A549 (cell line): Measurements from ENCODE around the gene RPL6.

Source experiments
- EHF ChIP-seq: fragments of 250-450 bp; sonication (Bioruptor Pico); IDR thresholded peaks from 2 replicates; pipeline ENCODE4 v1.5.0; 2020; ENCODE audit warnings: mild to moderate bottlenecking
- FOSL2 ChIP-seq, 2 experiments: fragments of 450-650 bp in 1 of 2; fragments of >200 bp in 1 of 2; sonication (Bioruptor Twin) in 1 of 2; formaldehyde crosslinking; IDR thresholded peaks; 2 replicates each; pipeline versions ENCODE4 v1.5.0 to v1.6.1; 2016 to 2020; ENCODE audit warnings: mild to moderate bottlenecking in 1 of 2, moderate library complexity in 1 of 2
- JUN ChIP-seq, 2 experiments: fragments of >200 bp; sonication (Bioruptor Twin); formaldehyde crosslinking; IDR thresholded peaks; 2 replicates in 1 of 2; 3 replicates in 1 of 2; pipeline ENCODE4 v1.6.1; 2016 to 2017
- KDM1A ChIP-seq: fragments of 200-600 bp; sonication (generic); IDR thresholded peaks from 2 replicates; pipeline ENCODE4 v1.6.1; 2016; ENCODE audit warnings: low read depth, mild to moderate bottlenecking
- NPAS2 ChIP-seq: fragments of 250-450 bp; sonication (Bioruptor Pico); IDR thresholded peaks from 2 replicates; pipeline ENCODE4 v1.8.0; 2022; ENCODE audit warnings: mild to moderate bottlenecking, moderate library complexity, borderline replicate concordance
- SMC3 ChIP-seq: fragments of >200 bp; sonication (Bioruptor Twin); formaldehyde crosslinking; IDR thresholded peaks from 3 replicates; pipeline ENCODE4 v1.6.1; 2018; ENCODE audit warnings: inconsistent platforms
- TF ChIP-seq, protein P1 (sequence below): fragments of >200 bp; sonication (Bioruptor Twin); formaldehyde crosslinking; IDR thresholded peaks from 3 replicates; pipeline ENCODE4 v1.5.1; 2016
- TF ChIP-seq, protein P2 (sequence below): fragments of 150-350 bp; IDR thresholded peaks from 2 replicates; pipeline ENCODE4 v1.6.1; 2014; ENCODE audit warnings: low read depth, mild to moderate bottlenecking, low read length
- TF ChIP-seq, protein P3 (sequence below): fragments of 200-600 bp; sonication (generic); IDR thresholded peaks from 2 replicates; pipeline ENCODE4 v1.6.1; 2016; ENCODE audit warnings: antibody characterized with exemption, mild to moderate bottlenecking, moderate library complexity

DNA sequence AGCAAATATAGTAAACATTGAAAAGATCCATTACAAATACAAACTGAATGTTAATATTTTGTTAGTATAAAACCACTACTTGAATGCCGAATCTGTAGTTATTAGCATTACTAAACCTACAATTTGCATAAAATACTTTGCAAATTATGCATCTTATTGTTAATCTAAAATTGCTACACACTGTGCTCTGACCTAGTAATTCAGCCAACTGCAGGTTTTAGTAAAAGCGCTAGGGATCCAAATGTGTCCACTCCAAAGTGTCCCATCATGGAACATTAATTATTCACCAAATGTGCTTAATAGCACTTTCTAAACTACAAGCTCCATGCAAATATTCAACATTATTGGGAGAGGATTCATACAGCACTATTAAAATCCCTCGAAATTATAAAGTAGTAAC is 41.4 kb downstream of the RPL6 start:
- TF ChIP-seq FOSL2 (IDR thresholded peaks at IDR 0.05), result no peak
- no peak for TF ChIP-seq FOSL2 (CRISPR knock-in tag; IDR thresholded peaks at IDR 0.05)
- no peak for TF ChIP-seq EHF (CRISPR knock-in tag)
- TF ChIP-seq SMC3, result no peak
- TF ChIP-seq, protein P1, sequence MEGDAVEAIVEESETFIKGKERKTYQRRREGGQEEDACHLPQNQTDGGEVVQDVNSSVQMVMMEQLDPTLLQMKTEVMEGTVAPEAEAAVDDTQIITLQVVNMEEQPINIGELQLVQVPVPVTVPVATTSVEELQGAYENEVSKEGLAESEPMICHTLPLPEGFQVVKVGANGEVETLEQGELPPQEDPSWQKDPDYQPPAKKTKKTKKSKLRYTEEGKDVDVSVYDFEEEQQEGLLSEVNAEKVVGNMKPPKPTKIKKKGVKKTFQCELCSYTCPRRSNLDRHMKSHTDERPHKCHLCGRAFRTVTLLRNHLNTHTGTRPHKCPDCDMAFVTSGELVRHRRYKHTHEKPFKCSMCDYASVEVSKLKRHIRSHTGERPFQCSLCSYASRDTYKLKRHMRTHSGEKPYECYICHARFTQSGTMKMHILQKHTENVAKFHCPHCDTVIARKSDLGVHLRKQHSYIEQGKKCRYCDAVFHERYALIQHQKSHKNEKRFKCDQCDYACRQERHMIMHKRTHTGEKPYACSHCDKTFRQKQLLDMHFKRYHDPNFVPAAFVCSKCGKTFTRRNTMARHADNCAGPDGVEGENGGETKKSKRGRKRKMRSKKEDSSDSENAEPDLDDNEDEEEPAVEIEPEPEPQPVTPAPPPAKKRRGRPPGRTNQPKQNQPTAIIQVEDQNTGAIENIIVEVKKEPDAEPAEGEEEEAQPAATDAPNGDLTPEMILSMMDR, result no peak
- no peak for TF ChIP-seq NPAS2 (CRISPR knock-in tag)
- TF ChIP-seq, protein P2, sequence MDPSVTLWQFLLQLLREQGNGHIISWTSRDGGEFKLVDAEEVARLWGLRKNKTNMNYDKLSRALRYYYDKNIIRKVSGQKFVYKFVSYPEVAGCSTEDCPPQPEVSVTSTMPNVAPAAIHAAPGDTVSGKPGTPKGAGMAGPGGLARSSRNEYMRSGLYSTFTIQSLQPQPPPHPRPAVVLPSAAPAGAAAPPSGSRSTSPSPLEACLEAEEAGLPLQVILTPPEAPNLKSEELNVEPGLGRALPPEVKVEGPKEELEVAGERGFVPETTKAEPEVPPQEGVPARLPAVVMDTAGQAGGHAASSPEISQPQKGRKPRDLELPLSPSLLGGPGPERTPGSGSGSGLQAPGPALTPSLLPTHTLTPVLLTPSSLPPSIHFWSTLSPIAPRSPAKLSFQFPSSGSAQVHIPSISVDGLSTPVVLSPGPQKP, result no peak
- TF ChIP-seq, protein P3, sequence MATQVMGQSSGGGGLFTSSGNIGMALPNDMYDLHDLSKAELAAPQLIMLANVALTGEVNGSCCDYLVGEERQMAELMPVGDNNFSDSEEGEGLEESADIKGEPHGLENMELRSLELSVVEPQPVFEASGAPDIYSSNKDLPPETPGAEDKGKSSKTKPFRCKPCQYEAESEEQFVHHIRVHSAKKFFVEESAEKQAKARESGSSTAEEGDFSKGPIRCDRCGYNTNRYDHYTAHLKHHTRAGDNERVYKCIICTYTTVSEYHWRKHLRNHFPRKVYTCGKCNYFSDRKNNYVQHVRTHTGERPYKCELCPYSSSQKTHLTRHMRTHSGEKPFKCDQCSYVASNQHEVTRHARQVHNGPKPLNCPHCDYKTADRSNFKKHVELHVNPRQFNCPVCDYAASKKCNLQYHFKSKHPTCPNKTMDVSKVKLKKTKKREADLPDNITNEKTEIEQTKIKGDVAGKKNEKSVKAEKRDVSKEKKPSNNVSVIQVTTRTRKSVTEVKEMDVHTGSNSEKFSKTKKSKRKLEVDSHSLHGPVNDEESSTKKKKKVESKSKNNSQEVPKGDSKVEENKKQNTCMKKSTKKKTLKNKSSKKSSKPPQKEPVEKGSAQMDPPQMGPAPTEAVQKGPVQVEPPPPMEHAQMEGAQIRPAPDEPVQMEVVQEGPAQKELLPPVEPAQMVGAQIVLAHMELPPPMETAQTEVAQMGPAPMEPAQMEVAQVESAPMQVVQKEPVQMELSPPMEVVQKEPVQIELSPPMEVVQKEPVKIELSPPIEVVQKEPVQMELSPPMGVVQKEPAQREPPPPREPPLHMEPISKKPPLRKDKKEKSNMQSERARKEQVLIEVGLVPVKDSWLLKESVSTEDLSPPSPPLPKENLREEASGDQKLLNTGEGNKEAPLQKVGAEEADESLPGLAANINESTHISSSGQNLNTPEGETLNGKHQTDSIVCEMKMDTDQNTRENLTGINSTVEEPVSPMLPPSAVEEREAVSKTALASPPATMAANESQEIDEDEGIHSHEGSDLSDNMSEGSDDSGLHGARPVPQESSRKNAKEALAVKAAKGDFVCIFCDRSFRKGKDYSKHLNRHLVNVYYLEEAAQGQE, result no peak
- no peak for TF ChIP-seq KDM1A
- no peak for TF ChIP-seq JUN (IDR thresholded peaks at IDR 0.05)
